ENCODE results near the gene DTD1.
A peak's percentile ranks its signal among the peaks of the same experiment; 100 is the strongest.

Gene DTD1, protein sequence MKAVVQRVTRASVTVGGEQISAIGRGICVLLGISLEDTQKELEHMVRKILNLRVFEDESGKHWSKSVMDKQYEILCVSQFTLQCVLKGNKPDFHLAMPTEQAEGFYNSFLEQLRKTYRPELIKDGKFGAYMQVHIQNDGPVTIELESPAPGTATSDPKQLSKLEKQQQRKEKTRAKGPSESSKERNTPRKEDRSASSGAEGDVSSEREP

DNA sequence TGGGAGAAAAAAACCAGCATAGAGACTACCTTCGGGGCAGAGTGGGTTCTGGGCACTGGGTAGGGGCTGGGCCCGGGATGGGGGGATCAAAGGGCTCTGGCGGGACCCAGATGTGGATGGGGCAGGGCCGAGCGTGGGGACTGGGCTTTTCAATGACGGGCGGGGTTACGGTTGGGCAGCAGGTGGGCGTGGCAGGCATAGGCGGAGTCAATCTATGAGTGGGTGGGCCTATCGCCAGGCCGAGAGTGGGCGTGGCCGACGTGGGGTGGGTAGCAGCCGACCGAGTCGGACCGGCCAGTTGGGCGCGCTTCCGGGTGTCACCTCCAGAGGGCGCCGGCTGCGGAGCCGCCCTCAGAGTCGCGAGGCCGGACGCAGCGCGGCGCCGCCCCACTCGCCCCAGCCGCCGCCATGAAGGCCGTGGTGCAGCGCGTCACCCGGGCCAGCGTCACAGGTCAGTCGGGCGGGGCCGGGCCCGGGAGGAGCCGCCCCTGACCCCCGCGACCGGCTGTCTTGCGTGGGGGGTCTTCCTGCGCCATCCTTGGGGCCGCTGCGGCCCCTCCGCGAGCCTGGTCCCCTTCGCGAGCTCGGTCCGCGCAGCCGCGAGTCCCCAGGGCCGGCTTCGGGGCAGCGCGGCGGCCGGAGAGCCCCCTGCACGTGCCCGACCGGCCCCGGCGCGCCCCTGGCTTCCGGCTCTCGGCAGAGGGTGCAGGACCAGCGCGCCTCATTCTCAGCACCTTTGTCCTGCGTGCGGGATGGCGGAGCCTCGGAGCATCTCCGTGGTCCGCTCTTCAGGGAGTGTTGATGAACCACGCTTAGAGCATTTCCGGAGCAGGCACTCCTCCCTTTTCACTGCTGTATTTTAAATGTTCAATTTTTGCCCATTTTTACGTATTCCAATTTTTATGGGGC lies at the start of gene DTD1:
Gene DTD1 (plus strand): TSS at position 390 of the 909 bp plus-strand sequence. CDS start 19 bp downstream, at position 409.
- Histone ChIP-seq H3K9me3 (ENCODE audit: control insufficient read depth, insufficient read depth, low read length) (no peaks in the 10 kb centered on the region), H3K9ac (ENCODE audit: low read depth, low read length) (peak within 1 kb of the TSS; percentile 47), H3K27me3 (ENCODE audit: control insufficient read depth, insufficient read depth, low read length) (no peaks in the 10 kb centered on the region), H3K36me3 (ENCODE audit: control insufficient read depth, insufficient read depth, low read length) (no peaks in the 10 kb centered on the region), H3K4me3 (ENCODE audit: low read depth, low read length) (peak within 1 kb of the TSS; percentile 85), H3K4me1 (ENCODE audit: control insufficient read depth, insufficient read depth, low read length) (peaks cover 3% of the 10 kb centered on the region)

DNA sequence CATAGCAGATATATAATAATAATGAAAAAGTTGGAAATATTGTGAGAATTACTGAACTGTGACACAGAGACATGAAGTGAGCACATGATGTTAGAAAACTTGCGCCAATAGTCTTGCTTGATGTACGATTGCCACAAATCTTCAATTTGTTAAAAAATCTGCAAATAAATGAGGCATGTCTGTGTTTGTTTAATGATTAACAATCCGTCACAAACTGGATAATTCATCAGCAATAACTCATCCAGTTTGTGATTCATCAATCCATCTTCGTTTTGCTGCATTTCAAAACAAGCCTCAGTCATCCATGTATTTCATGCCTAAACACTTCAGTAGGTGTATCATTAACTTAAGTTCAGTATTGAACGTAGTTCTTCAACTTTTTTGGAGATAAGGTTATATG lies 46.1 kb upstream of the DTD1 start:
- no peaks in the 10 kb centered on the region for H3K4me1 ChIP-seq (ENCODE audit: control insufficient read depth, insufficient read depth, low read length)
- H3K36me3 ChIP-seq (ENCODE audit: control insufficient read depth, insufficient read depth, low read length): peaks cover 21% of the 10 kb centered on the region
- no peaks in the 10 kb centered on the region for H3K27me3 ChIP-seq (ENCODE audit: control insufficient read depth, insufficient read depth, low read length)
- H3K4me3 ChIP-seq (ENCODE audit: low read depth, low read length): no peak overlapping the region
- H3K9ac ChIP-seq (ENCODE audit: low read depth, low read length): no peak overlapping the region
- H3K9me3 ChIP-seq (ENCODE audit: control insufficient read depth, insufficient read depth, low read length): no peaks in the 10 kb centered on the region

DNA sequence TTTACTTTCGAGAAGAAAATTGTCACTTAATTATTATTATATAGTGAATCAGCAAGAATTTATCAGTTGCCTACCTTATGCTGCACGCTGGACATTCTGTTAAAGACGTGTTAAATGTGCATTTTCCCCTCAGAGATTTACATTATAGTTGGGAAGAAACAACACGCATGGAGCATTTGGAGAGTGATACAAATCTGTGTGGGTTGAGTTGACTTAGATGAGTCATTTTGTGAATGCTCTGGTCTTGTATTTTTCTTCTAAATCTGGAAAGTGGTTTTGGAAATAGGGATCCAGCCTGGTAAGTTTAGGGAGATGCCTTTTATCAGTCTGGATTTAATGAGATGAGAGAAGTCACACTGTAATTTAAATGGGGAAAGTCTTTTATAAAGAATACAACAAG lies 44.6 kb upstream of the DTD1 start:
- no peak overlapping the region for H3K9ac ChIP-seq (ENCODE audit: low read depth, low read length)
- H3K4me3 ChIP-seq (ENCODE audit: low read depth, low read length): no peak overlapping the region
- peaks cover 27% of the 10 kb centered on the region for H3K36me3 ChIP-seq (ENCODE audit: control insufficient read depth, insufficient read depth, low read length)
- no peaks in the 10 kb centered on the region for H3K4me1 ChIP-seq (ENCODE audit: control insufficient read depth, insufficient read depth, low read length)
- no peaks in the 10 kb centered on the region for H3K9me3 ChIP-seq (ENCODE audit: control insufficient read depth, insufficient read depth, low read length)
- no peaks in the 10 kb centered on the region for H3K27me3 ChIP-seq (ENCODE audit: control insufficient read depth, insufficient read depth, low read length)

DNA sequence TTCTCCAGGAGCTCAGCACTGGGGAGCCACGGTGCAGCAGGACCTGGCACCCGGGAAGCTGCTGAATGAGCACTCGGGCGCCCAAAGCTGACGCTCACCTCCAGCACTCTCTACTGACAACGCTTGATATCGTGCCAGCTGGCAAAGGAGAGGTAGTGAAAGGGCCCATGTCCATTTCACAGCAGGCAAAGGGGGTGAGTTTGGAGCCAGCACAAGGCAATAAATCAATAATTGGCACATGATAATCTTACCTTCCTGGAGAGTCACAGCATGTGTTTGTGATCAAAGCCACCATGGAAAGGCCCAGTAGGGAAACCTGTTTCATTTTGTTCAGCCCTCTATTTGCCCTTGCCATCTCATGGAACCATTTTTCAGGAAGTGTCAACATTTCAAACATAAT lies 43.9 kb upstream of the DTD1 start:
- Histone ChIP-seq H3K9me3 (ENCODE audit: control insufficient read depth, insufficient read depth, low read length) (no peaks in the 10 kb centered on the region), H3K27me3 (ENCODE audit: control insufficient read depth, insufficient read depth, low read length) (no peaks in the 10 kb centered on the region), H3K36me3 (ENCODE audit: control insufficient read depth, insufficient read depth, low read length) (peaks cover 29% of the 10 kb centered on the region), H3K4me3 (ENCODE audit: low read depth, low read length) (no peak overlapping the region), H3K9ac (ENCODE audit: low read depth, low read length) (no peak overlapping the region), H3K4me1 (ENCODE audit: control insufficient read depth, insufficient read depth, low read length) (no peaks in the 10 kb centered on the region)

DNA sequence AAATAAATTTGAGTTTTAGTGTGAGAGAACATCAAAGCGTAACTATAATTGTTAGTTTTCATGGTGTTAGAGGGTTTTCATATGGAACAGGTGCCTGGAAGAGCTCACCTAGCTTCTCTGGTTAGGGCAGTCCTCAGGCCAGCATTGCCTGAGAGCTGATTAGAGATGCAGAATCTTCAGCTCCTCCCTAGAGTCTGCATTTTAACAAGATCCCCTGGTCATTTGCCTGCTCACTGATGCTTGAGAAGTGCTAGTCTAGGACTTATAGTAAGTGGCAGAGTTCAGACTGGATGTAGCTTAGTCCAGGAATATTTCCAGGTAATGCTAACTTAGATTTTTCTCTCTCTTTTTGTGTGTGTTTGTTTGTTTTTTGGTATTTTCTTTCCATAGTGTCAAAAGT lies 42.3 kb upstream of the DTD1 start:
- Histone ChIP-seq H3K27me3 (ENCODE audit: control insufficient read depth, insufficient read depth, low read length) (no peaks in the 10 kb centered on the region), H3K36me3 (ENCODE audit: control insufficient read depth, insufficient read depth, low read length) (peaks cover 29% of the 10 kb centered on the region), H3K9me3 (ENCODE audit: control insufficient read depth, insufficient read depth, low read length) (no peaks in the 10 kb centered on the region), H3K9ac (ENCODE audit: low read depth, low read length) (no peak overlapping the region), H3K4me3 (ENCODE audit: low read depth, low read length) (no peak overlapping the region), H3K4me1 (ENCODE audit: control insufficient read depth, insufficient read depth, low read length) (no peaks in the 10 kb centered on the region)

DNA sequence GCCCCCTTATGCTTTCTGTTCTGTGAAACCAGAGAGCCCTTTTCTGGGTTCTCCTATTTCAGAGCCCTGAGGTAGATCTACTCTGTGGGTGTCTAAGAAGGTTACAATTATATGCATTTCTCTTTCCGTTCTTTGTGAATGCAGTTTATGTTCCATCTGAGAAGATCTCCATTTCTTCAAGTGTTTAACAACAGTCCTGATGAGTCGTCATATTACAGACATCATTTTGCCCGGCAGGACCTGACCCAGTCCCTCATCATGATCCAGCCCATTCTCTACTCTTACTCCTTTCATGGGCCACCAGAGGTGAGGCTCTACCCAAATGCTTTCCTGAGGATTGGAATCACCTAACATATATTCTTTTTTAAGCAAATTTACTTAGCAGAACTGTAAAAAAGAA lies 39.4 kb upstream of the DTD1 start:
- H3K36me3 ChIP-seq (ENCODE audit: control insufficient read depth, insufficient read depth, low read length): peaks cover 27% of the 10 kb centered on the region

DNA sequence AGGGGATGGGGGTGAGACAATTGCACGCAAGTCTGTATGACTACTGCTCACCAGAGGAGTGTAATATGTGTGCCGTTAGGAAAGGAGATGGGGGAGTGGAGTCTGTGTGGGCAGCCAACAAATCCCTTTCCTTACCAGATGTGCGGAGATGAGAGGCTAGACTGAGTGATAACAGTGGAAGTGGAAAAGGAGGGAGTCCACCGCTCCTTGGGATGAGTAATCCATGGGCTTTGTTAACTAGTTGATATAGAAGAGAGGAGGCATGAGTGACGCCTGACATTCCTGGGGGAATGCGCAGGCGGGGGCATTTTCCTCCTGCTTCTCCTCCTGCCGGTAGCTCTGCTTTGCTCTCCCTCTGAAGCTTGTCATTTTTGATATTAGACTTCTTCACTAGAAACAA lies 34.1 kb upstream of the DTD1 start:
- Histone ChIP-seq H3K27me3 (ENCODE audit: control insufficient read depth, insufficient read depth, low read length) (no peaks in the 10 kb centered on the region), H3K9ac (ENCODE audit: low read depth, low read length) (no peak overlapping the region), H3K4me1 (ENCODE audit: control insufficient read depth, insufficient read depth, low read length) (no peaks in the 10 kb centered on the region), H3K4me3 (ENCODE audit: low read depth, low read length) (no peak overlapping the region), H3K36me3 (ENCODE audit: control insufficient read depth, insufficient read depth, low read length) (peaks cover 10% of the 10 kb centered on the region), H3K9me3 (ENCODE audit: control insufficient read depth, insufficient read depth, low read length) (no peaks in the 10 kb centered on the region)

More for the DNA sequence above, 39.4 kb upstream of the DTD1 start:
- Histone ChIP-seq H3K9me3 (ENCODE audit: control insufficient read depth, insufficient read depth, low read length) (no peaks in the 10 kb centered on the region), H3K4me1 (ENCODE audit: control insufficient read depth, insufficient read depth, low read length) (no peaks in the 10 kb centered on the region), H3K4me3 (ENCODE audit: low read depth, low read length) (no peak overlapping the region), H3K27me3 (ENCODE audit: control insufficient read depth, insufficient read depth, low read length) (no peaks in the 10 kb centered on the region), H3K9ac (ENCODE audit: low read depth, low read length) (no peak overlapping the region)

DNA sequence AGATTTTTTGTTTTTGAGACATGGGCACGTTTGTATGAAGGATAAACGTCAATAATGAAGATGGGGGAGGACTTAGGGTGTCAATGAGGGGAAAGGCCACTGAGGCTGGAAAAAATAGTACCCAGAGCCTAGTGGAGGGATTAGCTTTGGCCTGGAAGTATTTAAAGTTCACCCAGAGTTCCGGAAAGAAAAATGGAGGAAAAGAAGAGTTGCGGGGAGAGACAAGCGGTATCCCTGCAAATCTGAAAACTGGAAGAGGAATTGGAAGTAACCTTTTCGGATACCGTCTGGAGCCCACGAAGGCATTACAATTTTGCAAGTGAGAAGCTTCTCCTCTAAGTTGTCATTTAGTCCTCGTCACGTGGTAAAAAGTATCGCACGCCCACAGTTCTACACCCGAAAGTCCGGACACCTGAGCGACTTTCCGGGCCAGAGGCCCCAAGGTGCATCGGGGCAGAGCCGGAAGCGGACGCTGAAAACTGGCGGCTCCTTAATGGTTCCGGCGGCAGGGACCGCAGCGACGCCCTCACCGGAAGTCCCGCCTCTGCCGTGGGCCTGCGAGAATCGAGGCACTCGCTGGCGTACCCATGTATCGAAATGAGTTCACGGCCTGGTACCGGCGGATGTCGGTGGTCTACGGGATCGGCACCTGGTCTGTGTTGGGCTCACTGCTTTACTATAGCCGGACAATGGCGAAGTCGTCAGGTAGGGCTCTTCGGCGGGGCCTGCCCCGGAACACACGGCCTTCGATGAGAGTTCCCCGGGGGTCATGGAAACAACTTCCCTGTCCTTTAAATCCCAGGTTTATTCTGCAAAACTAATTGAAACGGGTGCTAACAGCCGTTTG lies 20.7 kb upstream of the DTD1 start, which contains the start of gene SMIM26:
Gene SMIM26 (plus strand): TSS at position 541 of the 847 bp plus-strand sequence. CDS start 47 bp downstream, at position 588.
- peak within 1 kb of the TSS; percentile 86 for H3K9ac ChIP-seq (ENCODE audit: low read depth, low read length)
- H3K27me3 ChIP-seq (ENCODE audit: control insufficient read depth, insufficient read depth, low read length): no peaks in the 10 kb centered on the region
- H3K36me3 ChIP-seq (ENCODE audit: control insufficient read depth, insufficient read depth, low read length): no peaks in the 10 kb centered on the region
- peak within 1 kb of the TSS; percentile 92 for H3K4me3 ChIP-seq (ENCODE audit: low read depth, low read length)
- H3K4me1 ChIP-seq (ENCODE audit: control insufficient read depth, insufficient read depth, low read length): no peaks in the 10 kb centered on the region
- H3K9me3 ChIP-seq (ENCODE audit: control insufficient read depth, insufficient read depth, low read length): no peaks in the 10 kb centered on the region

DNA sequence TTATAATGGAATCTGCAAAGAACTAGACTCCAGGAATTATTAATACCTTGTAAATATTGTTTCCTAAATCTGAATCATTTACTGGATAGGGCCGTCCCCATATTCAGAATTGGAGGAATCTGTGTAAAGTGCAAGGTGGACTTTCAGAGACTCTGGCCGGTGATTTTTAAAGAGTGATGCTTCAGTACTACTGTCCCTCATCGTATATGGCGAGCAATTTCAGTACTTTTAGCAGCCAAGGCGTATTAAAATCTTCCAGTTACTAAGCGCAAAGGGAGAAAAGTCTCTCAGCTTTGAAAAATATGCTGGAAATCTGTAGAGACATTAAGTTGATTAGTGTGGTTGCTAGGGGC lies 20.1 kb upstream of the DTD1 start:
- Histone ChIP-seq H3K4me3 (ENCODE audit: low read depth, low read length) (peak overlapping the region; percentile 92), H3K27me3 (ENCODE audit: control insufficient read depth, insufficient read depth, low read length) (no peaks in the 10 kb centered on the region)

DNA sequence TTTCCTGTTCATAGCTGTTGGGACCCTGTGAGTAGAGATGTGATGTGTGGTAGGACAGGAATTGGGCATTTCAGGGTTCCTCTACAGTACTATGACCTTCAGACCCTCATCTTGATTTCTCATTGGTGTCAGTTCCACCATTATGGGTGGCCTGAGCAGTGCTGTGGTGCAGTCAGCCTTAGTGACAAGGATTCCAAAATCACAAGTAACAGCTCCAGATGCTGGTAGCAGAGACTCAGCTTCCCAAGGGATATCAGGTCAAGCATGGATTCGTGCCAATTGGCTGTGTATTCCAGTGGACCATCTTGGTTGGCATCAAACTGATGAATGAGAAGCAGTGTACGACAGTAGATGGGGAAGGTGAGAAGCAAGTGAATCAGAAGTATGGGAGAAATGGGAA lies 16.8 kb upstream of the DTD1 start:
- Histone ChIP-seq H3K4me1 (ENCODE audit: control insufficient read depth, insufficient read depth, low read length) (no peaks in the 10 kb centered on the region), H3K9ac (ENCODE audit: low read depth, low read length) (no peak overlapping the region), H3K27me3 (ENCODE audit: control insufficient read depth, insufficient read depth, low read length) (no peaks in the 10 kb centered on the region), H3K4me3 (ENCODE audit: low read depth, low read length) (no peak overlapping the region), H3K36me3 (ENCODE audit: control insufficient read depth, insufficient read depth, low read length) (no peaks in the 10 kb centered on the region), H3K9me3 (ENCODE audit: control insufficient read depth, insufficient read depth, low read length) (no peaks in the 10 kb centered on the region)

More for the DNA sequence above, 20.1 kb upstream of the DTD1 start:
- no peaks in the 10 kb centered on the region for H3K9me3 ChIP-seq (ENCODE audit: control insufficient read depth, insufficient read depth, low read length)
- H3K36me3 ChIP-seq (ENCODE audit: control insufficient read depth, insufficient read depth, low read length): no peaks in the 10 kb centered on the region
- H3K9ac ChIP-seq (ENCODE audit: low read depth, low read length): peak overlapping the region; percentile 84
- H3K4me1 ChIP-seq (ENCODE audit: control insufficient read depth, insufficient read depth, low read length): no peaks in the 10 kb centered on the region

DNA sequence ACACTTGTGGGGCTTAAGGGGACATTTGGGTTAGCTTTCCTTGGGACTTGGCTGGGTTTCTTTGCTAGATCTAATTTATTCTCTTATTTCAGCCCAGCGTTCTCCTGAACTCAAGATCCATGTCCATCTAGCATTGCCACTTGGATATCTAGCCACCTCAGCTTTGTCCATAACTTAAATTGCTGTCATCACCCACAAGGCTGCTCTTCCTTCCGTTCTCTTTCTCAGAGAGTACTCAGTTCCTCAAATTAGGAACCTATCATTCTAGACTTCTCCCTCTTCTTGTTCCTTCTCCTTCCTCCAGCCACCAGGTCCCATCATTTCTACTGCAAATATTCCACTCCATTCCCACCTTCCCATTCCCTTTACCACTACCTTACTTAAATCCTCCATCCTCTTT lies 16.3 kb upstream of the DTD1 start:
- H3K9ac ChIP-seq (ENCODE audit: low read depth, low read length): no peak overlapping the region
- H3K4me1 ChIP-seq (ENCODE audit: control insufficient read depth, insufficient read depth, low read length): no peaks in the 10 kb centered on the region
- no peaks in the 10 kb centered on the region for H3K27me3 ChIP-seq (ENCODE audit: control insufficient read depth, insufficient read depth, low read length)
- H3K9me3 ChIP-seq (ENCODE audit: control insufficient read depth, insufficient read depth, low read length): no peaks in the 10 kb centered on the region
- no peaks in the 10 kb centered on the region for H3K36me3 ChIP-seq (ENCODE audit: control insufficient read depth, insufficient read depth, low read length)
- no peak overlapping the region for H3K4me3 ChIP-seq (ENCODE audit: low read depth, low read length)

All from iPS-15b (cell line).